SK-N-SH treated with all-trans-retinoic acid at 6 μM for 48 hours (cell line): ENCODE data around the gene TBX1.

Source experiments
- ARNTL ChIP-seq: fragments of 450-650 bp; formaldehyde crosslinking; IDR thresholded peaks from 2 replicates; pipeline ENCODE4 v1.5.0; 2020; ENCODE audit warnings: low read depth, mild to moderate bottlenecking, moderate library complexity, borderline replicate concordance
- BACH2 ChIP-seq: fragments of 250-450 bp; sonication (Bioruptor Pico); IDR thresholded peaks from 2 replicates; pipeline ENCODE4 v1.9.0; 2021; ENCODE audit warnings: mild to moderate bottlenecking, borderline replicate concordance
- CREB5 ChIP-seq: fragments of 250-450 bp; sonication (Bioruptor Pico); IDR thresholded peaks from 2 replicates; pipeline ENCODE4 v1.5.1; 2020; ENCODE audit warnings: low read depth, mild to moderate bottlenecking, moderate library complexity
- GLIS3 ChIP-seq: fragments of 250-450 bp; sonication (Bioruptor Pico); IDR thresholded peaks from 2 replicates; pipeline ENCODE4 v1.5.0; 2020; ENCODE audit warnings: mild to moderate bottlenecking, moderate library complexity
- PATZ1 ChIP-seq: fragments of 250-450 bp; sonication (Bioruptor Pico); IDR thresholded peaks from 2 replicates; pipeline ENCODE4 v1.8.0; 2020; ENCODE audit warnings: mild to moderate bottlenecking, moderate library complexity, borderline replicate concordance
- PPARA ChIP-seq: fragments of 250-450 bp; sonication (Bioruptor Pico); IDR thresholded peaks from 2 replicates; pipeline ENCODE4 v1.5.0; 2020; ENCODE audit warnings: mild to moderate bottlenecking, borderline replicate concordance
- RARB ChIP-seq: fragments of 250-450 bp; sonication (Bioruptor Pico); IDR thresholded peaks from 2 replicates; pipeline ENCODE4 v1.8.0; 2021; ENCODE audit warnings: mild to moderate bottlenecking, moderate library complexity
- TCF4 ChIP-seq: fragments of 250-450 bp; sonication (Bioruptor Pico); IDR thresholded peaks from 2 replicates; pipeline ENCODE4 v1.8.0; 2021; ENCODE audit warnings: mild to moderate bottlenecking, moderate library complexity, borderline replicate concordance
- TOX ChIP-seq: fragments of 250-450 bp; sonication (Bioruptor Pico); IDR thresholded peaks from 2 replicates; pipeline ENCODE4 v1.8.0; 2021; ENCODE audit warnings: mild to moderate bottlenecking, moderate library complexity, borderline replicate concordance
- ZC3H10 ChIP-seq: fragments of 250-450 bp; sonication (Bioruptor Pico); IDR thresholded peaks from 2 replicates; pipeline ENCODE4 v1.5.1; 2021; ENCODE audit warnings: mild to moderate bottlenecking, moderate library complexity
- ZNF565 ChIP-seq: fragments of 450-650 bp; formaldehyde crosslinking; conservative IDR thresholded peaks from 2 replicates; pipeline ENCODE4 v1.5.0; 2020; ENCODE audit warnings: low read depth, mild to moderate bottlenecking, moderate library complexity

- no peak for TF ChIP-seq ARNTL (CRISPR knock-in tag)
- no peak for TF ChIP-seq ZC3H10 (CRISPR knock-in tag)
- no peak for TF ChIP-seq RARB (CRISPR knock-in tag)
- TF ChIP-seq TOX, result no peak
- TF ChIP-seq PATZ1 (CRISPR knock-in tag), result no peak
- TF ChIP-seq PPARA (CRISPR knock-in tag), result no peak
- no peak for TF ChIP-seq ZNF565 (CRISPR knock-in tag)
- no peak for TF ChIP-seq CREB5
- TF ChIP-seq GLIS3 (CRISPR knock-in tag), result no peak
- TF ChIP-seq BACH2 (CRISPR knock-in tag), result no peak
- TF ChIP-seq TCF4, result no peak
These were observed 26.6 kb downstream of the TBX1 start for GRCh38 chr22:19786959-19787848.
